ENCODE results near the gene RHAG.

GRCh38 chr6:49651239-49651638, 14.6 kb upstream of the RHAG start:
- TF ChIP-seq CTCF (conservative IDR thresholded peaks at IDR 0.05; ENCODE audit: low read depth, low read length) = no peak
- TF ChIP-seq EZH2phosphoT487 (IDR thresholded peaks at IDR 0.05; ENCODE audit: borderline replicate concordance, low read length) = no peak

All from PC-3 (cell line).